ENCODE results near the gene UBE2J1.

The UBE2J1 gene

GRCh38 chr6:89361171-89361570, 8.6 kb upstream of the UBE2J1 start:
- Histone ChIP-seq H3K36me3 (ENCODE audit: control insufficient read depth in 2 of 2, insufficient read depth in 2 of 2, low read length in 2 of 2) (no peaks in the 10 kb centered on the region), H3K27me3 (ENCODE audit: control insufficient read depth in 1 of 2, insufficient read depth in 2 of 2, low read length in 2 of 2) (no peaks in the 10 kb centered on the region), H3K4me3 (ENCODE audit: low read length in 2 of 2) (no peak overlapping the region), H3K9me3 (ENCODE audit: control insufficient read depth in 2 of 2, low read length in 2 of 2) (no peaks in the 10 kb centered on the region), H3K9ac (ENCODE audit: low read length in 2 of 2) (no peak overlapping the region), H3K4me1 (ENCODE audit: control insufficient read depth, insufficient read depth, low read length) (no peaks in the 10 kb centered on the region), H3K27ac (ENCODE audit: low read length) (no peak overlapping the region)

GRCh38 chr6:89360415-89360999, 8.0 kb upstream of the UBE2J1 start:
- H3K4me1 ChIP-seq (ENCODE audit: control insufficient read depth, insufficient read depth, low read length): no peaks in the 10 kb centered on the region
- H3K4me3 ChIP-seq (ENCODE audit: low read length in 2 of 2): no peak overlapping the region
- no peak overlapping the region for H3K27ac ChIP-seq (ENCODE audit: low read length)
- H3K27me3 ChIP-seq (ENCODE audit: control insufficient read depth in 1 of 2, insufficient read depth in 2 of 2, low read length in 2 of 2): no peaks in the 10 kb centered on the region
- H3K9me3 ChIP-seq (ENCODE audit: control insufficient read depth in 2 of 2, low read length in 2 of 2): no peaks in the 10 kb centered on the region
- H3K9ac ChIP-seq (ENCODE audit: low read length in 2 of 2): no peak overlapping the region
- H3K36me3 ChIP-seq (ENCODE audit: control insufficient read depth in 2 of 2, insufficient read depth in 2 of 2, low read length in 2 of 2): no peaks in the 10 kb centered on the region

GRCh38 chr6:89359561-89359960, 7.0 kb upstream of the UBE2J1 start:
- H3K36me3 ChIP-seq (ENCODE audit: control insufficient read depth in 2 of 2, insufficient read depth in 2 of 2, low read length in 2 of 2): no peaks in the 10 kb centered on the region
- no peak overlapping the region for H3K9ac ChIP-seq (ENCODE audit: low read length in 2 of 2)
- no peak overlapping the region for H3K4me3 ChIP-seq (ENCODE audit: low read length in 2 of 2)
- no peaks in the 10 kb centered on the region for H3K4me1 ChIP-seq (ENCODE audit: control insufficient read depth, insufficient read depth, low read length)
- H3K27ac ChIP-seq (ENCODE audit: low read length): no peak overlapping the region
- no peaks in the 10 kb centered on the region for H3K9me3 ChIP-seq (ENCODE audit: control insufficient read depth in 2 of 2, low read length in 2 of 2)
- no peaks in the 10 kb centered on the region for H3K27me3 ChIP-seq (ENCODE audit: control insufficient read depth in 1 of 2, insufficient read depth in 2 of 2, low read length in 2 of 2)

- H3K27me3 ChIP-seq (ENCODE audit: control insufficient read depth in 1 of 2, insufficient read depth in 2 of 2, low read length in 2 of 2): no peaks in the 10 kb centered on the region
- no peaks in the 10 kb centered on the region for H3K4me1 ChIP-seq (ENCODE audit: control insufficient read depth, insufficient read depth, low read length)
- no peaks in the 10 kb centered on the region for H3K9me3 ChIP-seq (ENCODE audit: control insufficient read depth in 2 of 2, low read length in 2 of 2)
- H3K27ac ChIP-seq (ENCODE audit: low read length): no peak overlapping the region
- H3K9ac ChIP-seq (ENCODE audit: low read length in 2 of 2): no peak overlapping the region
- H3K4me3 ChIP-seq (ENCODE audit: low read length in 2 of 2): no peak overlapping the region
- no peaks in the 10 kb centered on the region for H3K36me3 ChIP-seq (ENCODE audit: control insufficient read depth in 2 of 2, insufficient read depth in 2 of 2, low read length in 2 of 2)
Observed at GRCh38 chr6:89357390-89357789, 4.9 kb upstream of the UBE2J1 start.

GRCh38 chr6:89356642-89357170, 4.2 kb upstream of the UBE2J1 start:
- no peak overlapping the region for H3K9ac ChIP-seq (ENCODE audit: low read length in 2 of 2)
- H3K27me3 ChIP-seq (ENCODE audit: control insufficient read depth in 1 of 2, insufficient read depth in 2 of 2, low read length in 2 of 2): no peaks in the 10 kb centered on the region
- no peaks in the 10 kb centered on the region for H3K9me3 ChIP-seq (ENCODE audit: control insufficient read depth in 2 of 2, low read length in 2 of 2)
- no peaks in the 10 kb centered on the region for H3K4me1 ChIP-seq (ENCODE audit: control insufficient read depth, insufficient read depth, low read length)
- H3K27ac ChIP-seq (ENCODE audit: low read length): no peak overlapping the region
- no peaks in the 10 kb centered on the region for H3K36me3 ChIP-seq (ENCODE audit: control insufficient read depth in 2 of 2, insufficient read depth in 2 of 2, low read length in 2 of 2)
- H3K4me3 ChIP-seq (ENCODE audit: low read length in 2 of 2): no peak overlapping the region

- H3K27me3 ChIP-seq (ENCODE audit: control insufficient read depth in 1 of 2, insufficient read depth in 2 of 2, low read length in 2 of 2): no peaks in the 10 kb centered on the region
- no peaks in the 10 kb centered on the region for H3K36me3 ChIP-seq (ENCODE audit: control insufficient read depth in 2 of 2, insufficient read depth in 2 of 2, low read length in 2 of 2)
Observed at GRCh38 chr6:89355511-89356194, 3.1 kb upstream of the UBE2J1 start.

GRCh38 chr6:89353702-89354392, 1.3 kb upstream of the UBE2J1 start:
- H3K4me1 ChIP-seq (ENCODE audit: control insufficient read depth, insufficient read depth, low read length): peaks cover 7% of the 10 kb centered on the region
- H3K27ac ChIP-seq (ENCODE audit: low read length): no peak overlapping the region
- H3K36me3 ChIP-seq (ENCODE audit: control insufficient read depth in 2 of 2, insufficient read depth in 2 of 2, low read length in 2 of 2): no peaks in the 10 kb centered on the region
- no peak overlapping the region for H3K4me3 ChIP-seq (ENCODE audit: low read length in 2 of 2)
- H3K9ac ChIP-seq (ENCODE audit: low read length in 2 of 2): no peak overlapping the region
- no peaks in the 10 kb centered on the region for H3K9me3 ChIP-seq (ENCODE audit: control insufficient read depth in 2 of 2, low read length in 2 of 2)
- H3K27me3 ChIP-seq (ENCODE audit: control insufficient read depth in 1 of 2, insufficient read depth in 2 of 2, low read length in 2 of 2): no peaks in the 10 kb centered on the region

More at GRCh38 chr6:89355511-89356194, 3.1 kb upstream of the UBE2J1 start:
- Histone ChIP-seq H3K4me3 (ENCODE audit: low read length in 2 of 2) (no peak overlapping the region), H3K27ac (ENCODE audit: low read length) (no peak overlapping the region), H3K4me1 (ENCODE audit: control insufficient read depth, insufficient read depth, low read length) (peaks cover 4% of the 10 kb centered on the region), H3K9ac (ENCODE audit: low read length in 2 of 2) (no peak overlapping the region), H3K9me3 (ENCODE audit: control insufficient read depth in 2 of 2, low read length in 2 of 2) (no peaks in the 10 kb centered on the region)

GRCh38 chr6:89353118-89353556, 615 bp upstream of the UBE2J1 start:
- Histone ChIP-seq H3K27ac (ENCODE audit: low read length) (peak overlapping the region; percentile 90), H3K9ac (ENCODE audit: low read length in 2 of 2) (peak overlapping the region; percentile 71 to 94), H3K9me3 (ENCODE audit: control insufficient read depth in 2 of 2, low read length in 2 of 2) (no peaks in the 10 kb centered on the region), H3K4me1 (ENCODE audit: control insufficient read depth, insufficient read depth, low read length) (peaks cover 11% of the 10 kb centered on the region), H3K4me3 (ENCODE audit: low read length in 2 of 2) (peak overlapping the region; percentile 66 to 93), H3K36me3 (ENCODE audit: control insufficient read depth in 2 of 2, insufficient read depth in 2 of 2, low read length in 2 of 2) (no peaks in the 10 kb centered on the region), H3K27me3 (ENCODE audit: control insufficient read depth in 1 of 2, insufficient read depth in 2 of 2, low read length in 2 of 2) (no peaks in the 10 kb centered on the region)

GRCh38 chr6:89351671-89352277, 748 bp downstream of the UBE2J1 start:
- no peaks in the 10 kb centered on the region for H3K9me3 ChIP-seq (ENCODE audit: control insufficient read depth in 2 of 2, low read length in 2 of 2)
- peak overlapping the region; percentile 71 to 94 for H3K9ac ChIP-seq (ENCODE audit: low read length in 2 of 2)
- peak overlapping the region; percentile 66 to 93 for H3K4me3 ChIP-seq (ENCODE audit: low read length in 2 of 2)
- H3K36me3 ChIP-seq (ENCODE audit: control insufficient read depth in 2 of 2, insufficient read depth in 2 of 2, low read length in 2 of 2): no peaks in the 10 kb centered on the region
- H3K27ac ChIP-seq (ENCODE audit: low read length): peak overlapping the region; percentile 90
- H3K4me1 ChIP-seq (ENCODE audit: control insufficient read depth, insufficient read depth, low read length): peaks cover 16% of the 10 kb centered on the region
- no peaks in the 10 kb centered on the region for H3K27me3 ChIP-seq (ENCODE audit: control insufficient read depth in 1 of 2, insufficient read depth in 2 of 2, low read length in 2 of 2)

GRCh38 chr6:89350281-89350966, 2.1 kb downstream of the UBE2J1 start:
- H3K4me1 ChIP-seq (ENCODE audit: control insufficient read depth, insufficient read depth, low read length): peaks cover 16% of the 10 kb centered on the region

More at GRCh38 chr6:89350281-89350966, 2.1 kb downstream of the UBE2J1 start:
- Histone ChIP-seq H3K36me3 (ENCODE audit: control insufficient read depth in 2 of 2, insufficient read depth in 2 of 2, low read length in 2 of 2) (no peaks in the 10 kb centered on the region), H3K4me3 (ENCODE audit: low read length in 2 of 2) (peak overlapping the region; percentile 39 to 93), H3K9ac (ENCODE audit: low read length in 2 of 2) (no peak overlapping the region), H3K27ac (ENCODE audit: low read length) (no peak overlapping the region), H3K9me3 (ENCODE audit: control insufficient read depth in 2 of 2, low read length in 2 of 2) (no peaks in the 10 kb centered on the region), H3K27me3 (ENCODE audit: control insufficient read depth in 1 of 2, insufficient read depth in 2 of 2, low read length in 2 of 2) (no peaks in the 10 kb centered on the region)

Measured in stomach smooth muscle (tissue), 2 donors.